GM12865 (cell line): ENCODE results near the gene NPR3.

Source experiments
- DNase-seq: peaks from one replicate; pipeline ENCODE4 v3.0.0; 2010; ENCODE audit warnings: low read depth
- H3K4me3 ChIP-seq: 2 replicates; pipeline ENCODE4 v1.5.1; 2011; ENCODE audit warnings: mild to moderate bottlenecking, low read depth, low read length, control low read depth
- TF ChIP-seq, protein P1 (sequence below): IDR thresholded peaks from 2 replicates; pipeline ENCODE4 v1.5.1; 2011; ENCODE audit warnings: low read length, control low read depth, low read depth, inconsistent platforms; ENCODE audit not compliant: insufficient read depth; ENCODE audit errors: missing control alignments

Gene NPR3, protein sequence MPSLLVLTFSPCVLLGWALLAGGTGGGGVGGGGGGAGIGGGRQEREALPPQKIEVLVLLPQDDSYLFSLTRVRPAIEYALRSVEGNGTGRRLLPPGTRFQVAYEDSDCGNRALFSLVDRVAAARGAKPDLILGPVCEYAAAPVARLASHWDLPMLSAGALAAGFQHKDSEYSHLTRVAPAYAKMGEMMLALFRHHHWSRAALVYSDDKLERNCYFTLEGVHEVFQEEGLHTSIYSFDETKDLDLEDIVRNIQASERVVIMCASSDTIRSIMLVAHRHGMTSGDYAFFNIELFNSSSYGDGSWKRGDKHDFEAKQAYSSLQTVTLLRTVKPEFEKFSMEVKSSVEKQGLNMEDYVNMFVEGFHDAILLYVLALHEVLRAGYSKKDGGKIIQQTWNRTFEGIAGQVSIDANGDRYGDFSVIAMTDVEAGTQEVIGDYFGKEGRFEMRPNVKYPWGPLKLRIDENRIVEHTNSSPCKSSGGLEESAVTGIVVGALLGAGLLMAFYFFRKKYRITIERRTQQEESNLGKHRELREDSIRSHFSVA

DNA sequence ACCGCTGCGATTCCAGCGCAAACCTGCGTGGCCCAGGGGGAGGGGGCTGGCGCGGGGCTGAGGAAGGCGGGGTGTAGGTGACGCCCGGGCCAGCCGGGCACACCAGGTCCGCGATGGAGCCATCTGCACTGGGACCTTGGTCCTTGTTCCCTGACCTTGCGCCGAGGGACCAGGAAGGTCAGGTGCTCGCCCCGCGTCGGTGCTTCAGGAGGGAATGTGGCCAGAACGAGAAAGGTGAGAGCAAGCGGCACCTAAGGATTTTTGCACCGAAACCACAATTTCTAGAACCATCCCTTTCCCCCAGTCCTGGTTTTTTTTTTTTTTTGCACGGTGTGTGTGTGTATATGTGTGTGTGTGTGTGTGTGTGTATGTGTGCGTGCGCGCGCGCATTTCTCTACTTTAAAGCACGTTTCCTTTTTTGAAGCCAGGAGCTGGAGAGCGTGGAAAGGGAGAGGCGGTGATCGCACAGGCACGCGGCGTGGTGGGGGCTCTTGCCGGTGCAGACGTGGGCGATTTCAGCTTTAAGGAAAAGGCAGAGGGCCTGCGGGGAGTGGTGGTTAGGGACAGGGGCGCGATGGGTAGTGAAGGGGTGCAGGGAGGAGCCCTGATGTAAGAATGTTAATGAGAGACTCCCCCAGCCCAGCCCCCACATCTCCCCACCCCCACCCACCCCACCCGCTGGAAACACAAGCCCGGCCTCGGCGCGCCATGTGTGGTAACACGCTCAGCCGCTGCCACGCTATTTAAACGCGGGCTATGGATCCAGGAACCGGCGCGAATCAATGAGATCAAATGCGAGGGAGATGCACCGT is at the start of gene NPR3:
NPR3 (plus strand) TSS at position 772 of the 812 bp plus-strand sequence. CDS start 456 bp downstream, outside the sequence.
- H3K4me3 ChIP-seq = peak within 1 kb of the TSS; percentile 50
- no peak for DNase-seq

DNA sequence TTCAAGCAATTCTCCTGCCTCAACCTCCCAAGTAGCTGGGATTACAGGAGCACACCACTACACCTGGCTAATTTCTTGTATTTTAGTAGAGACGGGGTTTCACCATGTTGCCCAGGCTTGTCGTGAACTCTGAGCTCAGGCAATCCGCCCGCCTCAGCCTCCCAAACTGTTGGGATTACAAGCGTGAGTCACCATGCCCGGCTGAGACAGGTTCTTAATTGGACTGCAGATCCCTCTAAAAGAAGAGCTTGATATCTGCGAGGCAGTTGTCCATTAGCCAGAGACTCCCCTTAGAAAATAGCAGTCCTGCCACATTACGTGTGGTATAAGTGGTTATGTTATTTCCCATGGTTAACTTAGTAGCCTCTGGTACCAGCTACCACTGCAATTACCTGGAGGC is 46.6 kb upstream of the NPR3 start:
- no peak overlapping the region for H3K4me3 ChIP-seq
- DNase-seq = no peak
- TF ChIP-seq, protein P1, sequence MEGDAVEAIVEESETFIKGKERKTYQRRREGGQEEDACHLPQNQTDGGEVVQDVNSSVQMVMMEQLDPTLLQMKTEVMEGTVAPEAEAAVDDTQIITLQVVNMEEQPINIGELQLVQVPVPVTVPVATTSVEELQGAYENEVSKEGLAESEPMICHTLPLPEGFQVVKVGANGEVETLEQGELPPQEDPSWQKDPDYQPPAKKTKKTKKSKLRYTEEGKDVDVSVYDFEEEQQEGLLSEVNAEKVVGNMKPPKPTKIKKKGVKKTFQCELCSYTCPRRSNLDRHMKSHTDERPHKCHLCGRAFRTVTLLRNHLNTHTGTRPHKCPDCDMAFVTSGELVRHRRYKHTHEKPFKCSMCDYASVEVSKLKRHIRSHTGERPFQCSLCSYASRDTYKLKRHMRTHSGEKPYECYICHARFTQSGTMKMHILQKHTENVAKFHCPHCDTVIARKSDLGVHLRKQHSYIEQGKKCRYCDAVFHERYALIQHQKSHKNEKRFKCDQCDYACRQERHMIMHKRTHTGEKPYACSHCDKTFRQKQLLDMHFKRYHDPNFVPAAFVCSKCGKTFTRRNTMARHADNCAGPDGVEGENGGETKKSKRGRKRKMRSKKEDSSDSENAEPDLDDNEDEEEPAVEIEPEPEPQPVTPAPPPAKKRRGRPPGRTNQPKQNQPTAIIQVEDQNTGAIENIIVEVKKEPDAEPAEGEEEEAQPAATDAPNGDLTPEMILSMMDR = no peak

More for the DNA sequence above, at the start of gene NPR3:
- TF ChIP-seq, protein P1 = no peak

DNA sequence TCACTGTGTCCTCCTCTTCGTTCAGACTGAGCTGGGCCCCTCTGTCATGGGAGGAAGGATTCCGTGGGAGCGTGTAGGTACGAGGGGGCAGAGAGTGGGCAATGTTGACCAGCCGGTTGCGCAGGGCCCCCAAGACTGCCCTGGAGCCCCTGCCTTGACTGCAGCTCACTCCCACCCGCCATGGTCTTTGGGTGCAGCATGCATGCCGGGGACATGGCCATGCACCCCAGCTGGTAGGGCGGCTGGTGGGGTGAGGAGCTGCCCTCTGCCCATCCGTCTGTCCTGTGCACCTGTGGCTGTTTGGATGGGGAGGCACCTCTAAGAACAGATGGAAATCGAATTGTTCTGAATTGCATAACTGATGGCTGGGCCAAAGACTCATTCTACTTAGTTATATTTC is 42.6 kb upstream of the NPR3 start:
- TF ChIP-seq, protein P1 = no peak

DNA sequence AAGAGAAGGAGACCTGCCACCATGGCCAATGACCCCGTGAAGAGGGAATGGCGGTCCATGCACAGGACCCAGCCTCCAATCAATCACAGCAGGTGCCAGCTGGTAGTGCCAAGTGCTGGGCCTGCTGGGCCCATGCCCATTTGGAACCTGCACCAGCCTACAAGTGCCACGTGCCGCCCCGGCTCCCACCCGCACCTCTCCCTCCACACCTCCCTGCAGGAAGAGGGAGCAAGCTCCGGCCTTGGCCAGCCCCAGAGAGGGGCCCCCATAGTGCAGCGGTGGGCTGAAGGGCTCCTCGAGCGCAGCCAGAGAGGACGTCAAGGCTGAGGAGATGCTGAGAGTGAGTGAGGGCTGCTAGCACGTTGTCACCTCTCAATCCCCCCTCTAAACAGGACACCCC is 37.8 kb upstream of the NPR3 start:
- DNase-seq = no peak
- TF ChIP-seq, protein P1 = no peak
- H3K4me3 ChIP-seq = no peak overlapping the region

More for the DNA sequence above, 42.6 kb upstream of the NPR3 start:
- DNase-seq = no peak
- H3K4me3 ChIP-seq = no peak overlapping the region

DNA sequence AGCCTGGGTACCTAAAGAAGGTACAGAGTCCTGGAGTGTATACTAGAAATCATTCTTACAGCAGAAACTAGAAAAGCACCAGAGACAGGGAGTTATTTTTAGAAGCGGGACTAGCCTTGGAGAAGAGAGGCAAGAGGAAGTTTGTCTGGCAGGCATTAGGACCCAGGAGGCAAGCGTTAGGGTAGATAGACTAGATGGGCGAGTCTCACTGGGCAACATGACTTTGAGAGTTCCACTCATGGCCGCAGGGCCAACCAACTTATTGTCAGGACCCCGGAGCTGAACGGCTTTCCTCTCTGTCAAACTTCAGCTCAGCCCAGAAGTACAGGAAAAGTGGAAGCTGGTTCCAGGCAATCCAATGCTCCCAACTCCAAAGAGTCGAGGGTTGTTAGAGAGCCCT is 34.1 kb upstream of the NPR3 start:
- TF ChIP-seq, protein P1 = no peak
- H3K4me3 ChIP-seq = no peak overlapping the region
- no peak for DNase-seq

DNA sequence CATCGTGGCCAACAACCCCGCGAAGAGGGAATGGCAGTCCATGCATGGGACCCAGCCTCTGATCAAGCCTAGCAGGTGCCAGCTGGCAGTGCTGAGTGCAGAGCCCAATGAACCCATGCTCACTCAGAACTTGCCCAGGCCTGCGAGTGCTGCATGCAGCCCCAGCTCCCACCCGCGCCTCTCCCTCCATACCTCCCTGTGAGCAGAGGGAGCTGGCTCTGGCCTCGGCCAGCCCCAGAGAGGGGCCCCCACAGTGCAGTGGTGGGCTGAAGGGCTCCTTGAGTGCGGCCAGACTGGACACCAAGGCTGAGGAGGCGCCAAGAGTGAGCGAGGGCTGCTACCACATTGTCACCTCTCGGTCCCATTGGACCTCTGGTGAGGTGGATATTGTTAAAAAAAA is 32.6 kb upstream of the NPR3 start:
- H3K4me3 ChIP-seq = no peak overlapping the region
- no peak for DNase-seq
- TF ChIP-seq, protein P1 = no peak
